Stromal cell of bone marrow (primary cell): Measurements from ENCODE around the gene IRGQ.
"Not testable (repeated sequence)": the region's sequence is repeated elsewhere in the genome, so short reads cannot be mapped to it uniquely, and the experiment has no call there.

ENCODE experiments used
- DNase-seq: peaks from one replicate; pipeline ENCODE4 v3.0.0-alpha.2; 2012; ENCODE audit warnings: low read depth

The IRGQ gene

DNA sequence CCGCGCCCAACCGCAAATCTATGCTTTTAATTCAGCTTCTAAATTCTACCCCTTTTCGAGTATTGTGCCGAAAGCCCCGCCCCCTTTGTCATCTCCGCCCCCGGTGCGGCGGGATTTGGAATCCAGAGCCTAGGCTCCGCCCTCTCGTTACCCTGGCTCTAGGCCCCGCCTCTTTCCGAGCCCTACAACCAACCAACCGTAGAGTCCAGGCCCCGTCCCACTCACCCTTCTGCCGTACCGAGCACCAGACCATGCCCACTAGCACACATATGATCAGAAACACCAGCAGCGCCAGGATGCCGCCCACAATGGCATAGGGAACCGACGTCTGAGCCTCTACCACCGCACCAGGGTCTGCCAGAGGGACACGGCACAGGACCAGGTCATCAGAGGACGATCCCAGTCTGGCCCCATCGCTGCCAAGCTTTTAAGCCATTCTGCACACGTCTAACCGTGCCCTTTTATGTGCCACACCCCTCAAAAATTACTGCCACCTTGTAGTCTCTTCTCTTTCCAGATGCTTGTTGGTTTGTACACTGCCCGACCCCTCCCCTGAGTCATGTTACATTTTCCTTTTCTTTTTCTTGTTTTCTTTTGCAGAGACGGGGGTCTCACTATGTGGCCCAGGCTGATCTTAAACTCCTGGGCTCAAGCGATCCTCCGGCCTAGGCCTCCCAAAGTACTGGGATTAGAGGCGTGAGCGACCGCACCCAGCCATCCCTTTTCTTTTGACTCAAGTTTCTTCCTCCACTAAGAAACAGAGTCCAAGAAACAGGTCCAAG, 28.1 kb upstream of the IRGQ start:
- DNase-seq, result no peak

DNA sequence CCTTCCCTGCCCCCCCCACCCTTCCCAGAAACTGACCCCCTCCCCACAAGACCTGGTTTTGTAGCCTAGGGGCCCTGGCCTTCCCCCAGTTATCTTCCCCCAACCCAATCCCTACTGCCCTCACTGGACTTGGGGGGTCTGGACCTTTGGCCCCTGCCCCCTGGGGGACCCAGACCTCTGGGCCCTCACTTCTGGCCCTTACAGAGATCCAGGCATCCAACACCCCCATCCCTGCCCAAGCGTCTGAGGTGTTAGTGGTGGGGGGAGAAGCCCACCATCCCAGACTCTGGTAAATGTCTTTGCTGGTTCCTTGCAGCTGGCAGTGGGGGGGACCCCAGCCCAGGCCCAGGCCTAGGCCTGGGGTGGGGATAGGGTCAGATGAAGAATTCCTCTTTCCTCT, 27.0 kb upstream of the IRGQ start:
- DNase-seq, result no peak

DNA sequence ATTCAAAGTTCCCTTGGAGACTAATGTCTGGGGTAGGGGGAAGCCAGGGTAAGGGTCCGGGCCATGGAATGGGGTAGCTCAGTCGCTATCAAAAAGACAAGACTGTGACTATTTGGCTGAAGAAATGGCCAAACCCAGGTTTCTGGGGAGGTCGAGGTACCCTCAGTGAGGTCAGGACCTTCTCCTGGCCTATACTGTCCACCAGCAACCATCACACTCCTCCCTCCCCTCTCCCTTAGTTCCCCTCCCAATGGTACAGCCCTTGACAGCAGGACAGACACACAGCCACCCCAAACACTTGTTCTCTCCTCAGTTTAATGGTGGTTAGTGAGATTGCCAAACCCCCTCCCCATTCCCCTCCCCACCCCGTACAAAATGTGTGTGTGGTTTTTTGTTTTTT, 26.1 kb upstream of the IRGQ start:
- DNase-seq, result no peak

DNA sequence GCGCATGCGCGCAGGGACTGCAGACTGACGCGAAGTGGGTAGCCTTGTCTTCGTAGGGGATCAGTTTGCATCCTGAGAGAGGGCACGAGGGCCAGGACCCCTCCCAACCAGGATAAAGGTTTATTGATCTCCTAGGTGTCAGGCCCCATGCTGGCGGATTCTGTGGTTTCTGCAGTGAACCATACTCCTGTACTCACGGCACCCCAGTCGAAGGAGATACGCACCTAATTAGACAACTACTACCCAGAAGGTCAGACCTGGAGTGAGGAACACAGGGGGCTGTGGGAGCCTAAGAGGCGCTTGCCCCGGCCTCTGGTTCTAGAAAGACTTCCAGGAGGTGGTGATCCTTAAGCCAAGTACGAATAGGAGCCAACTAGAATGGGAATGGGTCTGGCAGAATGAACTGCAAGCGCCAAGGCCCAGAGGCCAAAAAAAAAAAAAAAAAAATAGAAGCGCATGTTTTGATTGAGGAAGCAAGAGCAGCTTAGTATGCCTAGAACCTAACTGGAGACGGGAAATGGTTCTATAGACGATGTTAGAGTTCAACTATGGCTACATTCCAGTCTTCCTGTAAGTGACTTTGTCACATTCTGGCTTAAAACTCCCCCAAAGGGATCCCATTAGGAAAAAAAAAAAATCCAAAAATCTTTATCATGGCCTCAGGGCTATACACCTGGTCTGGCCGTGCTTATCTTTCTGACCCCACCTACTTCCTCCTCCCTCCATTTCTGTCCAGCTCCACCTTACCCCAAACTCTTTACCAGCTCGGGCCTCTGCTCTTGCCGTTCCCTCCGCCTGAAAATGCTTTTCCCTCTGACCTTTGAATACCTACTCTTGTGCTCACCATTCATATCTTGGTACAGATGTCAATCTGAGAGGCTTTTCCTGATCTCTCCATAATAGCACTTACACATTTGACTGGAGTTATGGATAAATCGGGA, 24.4 kb upstream of the IRGQ start:
- DNase-seq, result no peak

DNA sequence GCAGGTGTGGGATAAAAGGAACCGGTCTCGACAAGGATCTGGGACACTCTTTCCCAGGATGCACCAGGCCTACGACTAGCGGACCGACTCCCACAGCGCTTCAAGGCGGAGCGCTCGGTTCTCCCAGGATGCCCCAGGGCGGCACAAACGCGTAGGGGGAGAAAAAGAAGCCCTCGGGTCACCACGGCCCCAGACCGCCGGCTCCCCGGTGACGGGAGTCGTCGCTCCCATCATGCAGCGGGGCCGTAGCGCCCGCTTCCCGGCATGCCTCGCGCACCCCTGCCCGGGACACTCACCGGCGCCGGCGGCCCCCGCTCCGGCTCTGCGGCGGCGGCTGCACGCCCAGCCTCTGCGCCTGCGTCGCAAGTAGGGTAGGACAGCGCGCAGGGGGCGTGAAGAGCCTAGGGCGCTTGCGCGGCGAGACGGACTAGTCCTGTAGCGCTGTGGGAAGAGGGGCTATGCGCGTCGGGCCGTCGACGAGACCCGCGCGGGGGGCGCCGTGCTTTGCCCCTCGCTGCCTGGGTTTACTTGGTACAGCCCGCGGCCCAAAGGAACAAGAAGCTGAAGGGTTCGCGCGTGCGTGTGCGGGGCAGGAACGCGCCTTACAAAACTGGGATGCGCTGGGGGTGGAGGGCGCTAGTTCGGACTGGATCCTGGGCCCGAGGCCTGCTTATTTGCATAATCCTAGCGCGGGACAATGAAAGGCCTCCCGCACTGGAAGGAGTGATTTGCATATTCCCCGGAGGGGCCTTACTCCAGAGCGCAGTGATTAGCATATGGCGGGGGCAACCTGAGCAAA, 23.5 kb upstream of the IRGQ start, which contains the start of gene ZNF428:
TSS of gene ZNF428 (minus strand) at position 368 of the 799 bp plus-strand sequence. CDS start 5,325 bp downstream, outside the sequence.
- peak; percentile 72 for DNase-seq

DNA sequence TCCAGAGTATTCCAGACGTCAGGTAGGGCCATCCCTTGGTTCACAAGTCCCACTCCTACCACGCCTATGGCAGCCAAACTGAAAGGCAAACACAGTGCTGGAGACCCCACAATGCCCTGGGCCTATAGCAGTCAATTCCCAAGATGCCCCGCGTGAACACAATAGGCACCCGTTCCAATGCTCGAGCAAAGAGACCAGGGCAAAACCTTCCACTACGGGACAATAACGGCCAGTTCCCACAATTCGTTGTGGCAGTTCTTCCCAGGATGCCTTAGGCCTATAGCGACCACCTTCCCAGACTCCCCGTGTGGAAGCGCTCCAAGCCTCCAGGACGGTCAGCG, 23.0 kb upstream of the IRGQ start:
- no peak for DNase-seq

DNA sequence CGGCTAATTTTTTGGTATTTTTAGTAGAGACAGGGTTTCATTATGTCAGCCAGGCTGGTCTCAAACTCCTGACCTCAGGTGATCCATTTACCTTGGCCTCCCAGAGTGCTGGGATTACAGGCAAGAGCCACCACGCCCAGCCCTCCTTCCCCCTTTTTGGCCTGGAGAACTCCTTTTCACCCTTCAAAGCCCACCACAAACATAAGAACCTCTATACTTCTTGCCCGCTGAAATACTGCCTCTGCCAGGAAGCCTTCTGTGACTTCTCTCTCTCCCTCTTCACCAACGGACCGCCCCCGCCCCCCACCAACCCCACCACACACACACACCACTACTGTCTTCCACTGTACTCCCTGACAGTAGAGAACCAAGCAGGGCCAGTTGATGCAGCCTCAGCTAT, 21.0 kb upstream of the IRGQ start:
- no peak for DNase-seq

DNA sequence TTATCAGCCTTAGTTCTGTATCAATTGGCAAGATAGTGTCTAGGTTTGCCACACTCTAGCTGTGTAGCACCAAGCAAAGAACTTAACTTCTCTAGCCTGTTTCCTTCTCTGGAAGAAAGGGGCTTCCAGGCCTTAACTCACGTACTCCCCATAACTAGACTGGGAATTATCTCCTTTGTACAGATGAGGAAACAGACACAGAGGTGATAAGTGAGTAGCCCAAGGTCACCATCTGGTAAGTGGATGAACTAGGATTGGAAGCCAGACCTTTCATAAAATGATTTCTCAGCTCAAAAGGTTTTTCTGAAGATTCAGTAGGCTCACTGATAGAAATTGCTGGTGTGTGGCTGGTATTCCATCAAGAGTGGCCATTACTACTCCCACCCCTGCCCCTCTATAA, 20.4 kb upstream of the IRGQ start:
- DNase-seq, result no peak

DNA sequence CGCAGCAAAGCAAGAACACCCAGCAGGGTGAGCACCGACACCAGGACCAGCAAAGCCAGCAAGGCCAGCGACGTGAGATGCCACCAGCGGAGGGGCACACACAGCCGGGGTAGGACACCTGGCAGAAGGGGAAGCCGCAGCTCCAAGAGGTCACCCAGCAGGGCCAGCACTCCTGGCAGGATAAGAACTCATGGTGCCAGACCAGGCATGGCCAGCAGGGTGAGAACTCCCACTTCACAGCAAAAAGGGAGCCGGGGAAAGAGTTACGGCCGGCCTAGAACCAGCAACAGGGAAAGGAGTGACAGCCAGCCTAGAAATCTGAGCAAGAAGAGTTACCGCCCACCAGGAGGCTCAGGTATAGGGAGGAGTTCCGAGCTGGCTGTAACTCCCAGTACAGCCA, 16.4 kb upstream of the IRGQ start:
- DNase-seq, result no peak

DNA sequence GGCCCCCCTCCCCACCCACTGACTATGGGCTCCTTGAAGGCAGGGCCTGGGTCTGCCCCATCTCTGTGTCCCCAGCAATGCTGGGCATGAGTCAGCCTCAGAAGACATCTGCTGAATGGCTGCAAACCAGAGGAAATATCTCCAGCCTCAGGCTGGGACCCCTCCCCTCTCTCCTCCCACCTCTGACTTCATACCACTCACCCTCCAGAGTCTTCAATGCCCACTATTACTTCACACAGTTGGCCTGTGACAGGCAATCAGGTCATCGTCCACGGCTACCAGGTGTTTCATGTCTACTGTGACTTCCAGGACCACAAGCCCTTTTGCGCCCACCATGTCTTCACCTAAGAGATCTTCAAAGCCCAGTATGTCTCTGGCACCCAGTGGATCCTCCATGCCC, 15.9 kb upstream of the IRGQ start, which contains the start of gene SRRM5:
TSS of gene SRRM5 (plus strand) at position 301 of the 400 bp plus-strand sequence. CDS start at position 335, 34 bp downstream.
- DNase-seq, result no peak

DNA sequence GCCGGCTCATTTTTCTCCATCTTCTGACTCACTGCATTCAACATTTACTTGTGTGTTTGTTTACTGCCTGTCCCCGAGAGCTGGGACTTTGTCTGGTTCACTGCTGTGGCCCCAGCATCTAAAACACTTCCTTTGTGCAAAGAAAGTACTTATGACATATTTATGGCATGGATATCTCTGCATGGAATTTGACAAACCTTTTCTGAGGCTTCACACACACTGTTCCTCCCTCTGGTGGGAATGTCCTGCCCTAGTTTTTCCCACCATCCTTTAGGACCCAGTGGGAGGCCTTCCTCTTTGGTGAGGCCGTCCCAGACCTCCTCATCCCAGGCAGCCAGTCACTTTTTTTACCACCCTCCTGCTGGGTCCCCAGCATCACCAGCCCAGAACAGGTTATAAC, 14.6 kb upstream of the IRGQ start:
- no peak for DNase-seq

DNA sequence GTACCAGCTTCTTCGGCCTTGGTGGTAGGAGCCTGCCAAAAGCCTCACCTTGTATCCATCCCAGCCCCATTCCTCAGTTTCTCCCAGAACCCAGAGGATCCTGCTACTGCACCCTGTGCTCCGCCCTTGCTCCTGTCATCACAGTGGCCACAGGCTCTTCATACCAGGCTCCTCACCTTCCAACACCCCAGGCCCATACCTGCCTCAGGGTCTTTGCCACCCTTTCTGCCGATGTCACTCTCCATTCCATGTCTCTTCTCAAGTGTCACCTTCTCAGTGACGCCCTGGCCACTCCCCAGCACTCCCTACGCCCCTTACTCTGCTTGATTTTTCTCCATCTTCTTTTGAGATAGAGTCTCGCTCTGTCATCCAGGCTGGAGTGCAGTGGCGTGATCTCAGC, 13.9 kb upstream of the IRGQ start:
- DNase-seq, result no peak

DNA sequence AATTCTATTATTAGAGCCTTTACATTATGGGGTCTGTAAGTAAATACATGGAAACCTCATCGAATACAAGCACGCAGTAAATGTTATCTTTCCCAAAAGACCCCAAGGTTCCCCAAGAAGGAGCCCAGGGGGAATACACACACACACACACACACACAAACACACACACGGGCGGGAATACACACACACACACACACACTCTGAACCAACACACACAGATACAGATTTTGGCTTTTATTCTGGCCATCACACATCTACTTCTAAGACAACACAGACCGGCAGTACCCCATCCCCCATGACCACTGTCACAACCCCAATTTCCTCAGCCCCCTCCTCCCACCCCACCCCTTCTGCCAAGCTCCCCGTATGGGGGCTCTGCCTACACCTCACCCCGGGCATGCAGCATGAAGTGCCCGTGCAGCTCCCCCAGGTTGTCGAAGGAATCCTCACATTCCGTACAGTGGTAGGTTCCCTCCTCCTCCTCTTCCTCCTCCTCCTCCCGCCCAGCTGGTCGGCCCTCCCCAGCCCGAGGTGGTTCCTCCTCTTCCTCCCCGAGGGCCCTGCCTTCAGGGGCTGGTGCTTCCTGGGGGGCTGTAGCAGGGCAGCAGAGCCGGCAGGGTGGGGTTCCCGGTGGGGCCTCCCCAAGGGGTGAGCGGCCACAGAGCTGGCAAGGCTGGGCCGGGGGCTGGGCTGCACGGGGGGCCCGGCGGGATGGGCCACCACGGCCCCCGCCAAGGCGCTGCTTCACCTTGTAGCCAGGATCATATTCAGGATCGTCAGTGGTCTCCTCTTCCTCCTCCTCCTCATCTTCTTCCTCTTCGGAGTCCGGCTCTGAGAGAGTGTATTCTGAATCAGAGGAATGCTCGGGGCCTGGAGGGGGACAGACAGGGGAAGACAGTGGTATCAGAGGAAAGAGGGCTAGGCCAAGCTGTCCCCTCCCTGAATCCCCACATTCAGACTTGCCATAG, 11.6 kb upstream of the IRGQ start:
- DNase-seq, result no peak

DNA sequence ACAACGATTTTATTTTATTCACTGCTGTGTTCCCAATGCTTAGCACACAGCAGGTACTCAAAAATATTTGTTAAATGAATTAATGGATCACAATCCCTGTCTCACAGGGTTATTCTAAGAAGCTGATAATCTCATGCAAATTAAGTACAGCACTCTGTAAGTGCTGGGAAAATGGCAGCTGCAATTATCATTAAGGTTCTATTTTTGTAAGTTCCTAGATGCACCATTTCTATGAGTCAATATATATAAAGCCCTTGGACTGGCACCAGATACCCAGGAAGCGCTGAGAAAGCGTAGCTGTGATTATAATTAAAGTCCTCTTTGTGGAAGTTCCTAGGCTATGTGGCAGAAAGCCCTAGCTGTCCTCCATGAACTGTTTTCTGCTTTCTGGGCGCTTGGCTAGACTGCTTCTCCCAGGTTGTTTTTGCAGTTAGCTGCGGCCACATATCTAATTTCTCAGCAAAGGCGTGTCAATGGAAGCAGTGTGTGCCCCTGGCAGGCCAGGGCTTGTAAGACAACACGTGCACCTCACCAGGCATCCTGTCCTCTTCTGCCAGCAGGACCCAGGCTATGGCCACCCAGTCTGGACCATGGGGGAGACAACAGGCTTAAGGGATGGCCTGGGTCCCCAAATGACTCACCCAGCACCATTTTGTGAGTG, 10.8 kb upstream of the IRGQ start:
- DNase-seq, result no peak

DNA sequence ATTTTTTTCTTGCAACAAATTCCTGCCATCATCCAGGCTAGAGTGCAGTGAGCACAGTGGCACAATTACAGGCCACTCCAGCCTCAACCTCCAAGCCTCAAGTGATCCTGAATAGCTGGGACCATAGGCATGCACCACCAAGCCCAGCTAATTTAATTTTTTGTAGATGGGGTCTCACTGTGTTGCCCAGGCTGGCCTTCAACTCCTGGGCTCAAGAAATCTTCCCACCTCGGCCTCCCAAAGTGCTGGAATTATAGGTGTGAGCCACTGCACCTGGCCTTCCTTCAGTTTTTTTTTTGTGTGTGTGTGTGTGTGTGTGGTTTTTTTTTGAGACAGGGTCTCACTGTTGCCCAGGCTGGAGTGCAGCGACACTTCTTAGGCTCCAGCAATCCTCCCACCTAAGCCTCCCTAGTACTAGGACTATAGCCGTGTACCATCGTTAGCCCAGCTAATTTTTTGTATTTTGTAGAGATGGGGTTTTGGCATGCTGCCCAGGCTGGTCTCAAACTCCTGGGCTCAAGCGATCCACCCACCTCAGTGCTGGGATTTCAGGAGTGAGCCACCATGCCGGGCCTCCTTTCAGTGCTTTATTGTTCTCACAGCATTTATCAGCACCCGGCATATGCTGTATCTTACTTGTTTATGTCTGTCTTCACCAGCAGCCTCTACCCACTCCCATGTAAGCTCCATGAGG, 10.1 kb upstream of the IRGQ start:
- DNase-seq, result no peak

DNA sequence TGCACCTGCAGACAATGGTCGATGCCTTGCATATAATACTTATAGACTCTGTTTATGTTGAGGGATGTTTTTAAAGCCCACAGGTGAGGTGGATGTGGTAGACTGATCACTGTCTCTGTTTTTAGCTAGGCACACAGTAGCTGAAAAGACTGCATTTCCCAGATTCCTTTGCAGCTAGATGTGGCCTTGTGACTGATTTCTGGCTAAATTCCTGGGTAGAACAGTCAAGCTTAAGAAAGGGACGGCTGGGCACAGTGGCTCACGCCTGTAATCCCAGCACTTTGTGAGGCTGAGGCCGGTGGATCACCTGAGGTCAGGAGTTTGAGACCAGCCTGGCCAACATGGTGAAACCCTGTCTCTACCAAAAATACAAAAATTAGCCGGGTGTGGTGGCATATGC, 4.4 kb upstream of the IRGQ start:
- DNase-seq, result not testable (repeated sequence)

DNA sequence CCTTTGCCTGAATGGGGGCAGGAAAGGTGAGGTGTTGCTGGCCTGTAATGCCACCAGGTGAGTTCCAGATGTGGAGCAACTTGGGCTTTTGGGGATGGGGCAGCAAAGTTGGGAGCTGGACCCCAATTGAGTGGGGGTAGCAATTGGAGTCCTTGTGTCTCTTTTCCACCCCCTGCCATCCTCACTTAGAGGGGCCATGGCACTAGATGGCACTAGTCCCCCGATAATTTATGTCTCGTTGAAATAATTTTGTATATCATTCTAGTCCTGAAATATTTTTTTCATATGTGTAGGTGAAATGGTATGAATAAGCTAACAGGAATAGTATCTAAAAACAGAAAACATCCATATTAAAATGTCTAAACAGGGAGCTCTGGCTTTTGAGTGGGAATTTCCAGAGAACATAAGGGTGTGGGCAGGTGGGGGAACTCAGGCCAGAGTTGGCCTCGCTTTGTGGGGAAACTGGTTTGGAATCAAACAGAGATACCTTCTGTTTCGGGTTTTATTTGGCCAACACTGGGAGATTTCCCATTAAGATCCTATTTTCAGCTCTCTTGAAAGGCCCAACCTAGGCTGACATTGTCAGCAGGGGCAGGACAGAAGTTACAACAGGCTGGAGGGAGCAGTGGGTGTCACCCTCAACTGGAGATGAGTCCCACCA, 3.8 kb upstream of the IRGQ start:
- no peak for DNase-seq

DNA sequence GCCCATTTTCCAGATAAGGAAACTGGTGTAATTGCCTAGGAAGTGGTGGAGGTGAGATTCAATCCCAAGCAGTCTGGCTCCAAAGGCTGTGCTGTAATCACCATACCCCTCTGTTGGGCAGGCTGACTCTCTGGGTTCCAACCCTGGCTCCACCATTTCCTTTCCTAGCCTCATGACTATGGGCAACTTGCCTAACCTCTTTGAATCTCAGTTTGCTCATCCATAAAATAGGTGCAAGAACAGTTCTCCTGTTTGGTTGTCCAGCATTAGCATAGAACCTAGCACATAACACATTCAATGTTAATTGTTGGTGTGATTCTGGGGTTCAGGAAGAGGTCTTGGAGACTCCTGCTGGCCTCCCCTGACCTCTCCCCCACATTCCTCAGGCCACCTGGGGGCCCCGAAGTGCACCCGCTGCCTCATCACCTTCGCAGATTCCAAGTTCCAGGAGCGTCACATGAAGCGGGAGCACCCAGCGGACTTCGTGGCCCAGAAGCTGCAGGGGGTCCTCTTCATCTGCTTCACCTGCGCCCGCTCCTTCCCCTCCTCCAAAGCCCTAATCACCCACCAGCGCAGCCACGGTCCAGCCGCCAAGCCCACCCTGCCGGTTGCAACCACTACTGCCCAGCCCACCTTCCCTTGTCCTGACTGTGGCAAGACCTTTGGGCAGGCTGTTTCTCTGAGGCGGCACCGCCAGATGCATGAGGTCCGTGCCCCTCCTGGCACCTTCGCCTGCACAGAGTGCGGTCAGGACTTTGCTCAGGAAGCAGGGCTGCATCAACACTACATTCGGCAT, 2.7 kb upstream of the IRGQ start:
- no peak for DNase-seq

DNA sequence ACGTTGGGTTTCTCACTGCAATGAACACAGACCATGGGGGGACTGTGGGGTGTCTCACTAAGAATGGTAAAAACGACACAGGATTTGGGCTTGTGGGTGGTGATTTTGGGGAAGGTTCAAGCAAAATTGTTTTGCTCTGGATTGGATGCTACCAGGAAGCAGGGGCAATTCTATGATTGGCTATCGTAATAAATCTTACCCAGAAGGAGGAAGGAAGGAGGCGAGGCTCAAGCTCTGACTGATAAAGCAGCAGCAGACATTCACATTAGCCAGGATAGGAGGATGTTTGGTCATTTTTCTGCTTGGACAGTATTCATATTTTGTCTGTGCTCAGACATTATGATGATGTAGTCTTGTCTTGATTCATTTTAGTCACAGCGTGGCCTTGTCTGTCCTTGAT, 1.9 kb upstream of the IRGQ start:
- no peak for DNase-seq
